ENCODE measurements around the gene SWI5. TPM values are rescaled to one million over a fixed set of nuclear protein-coding genes. Genes with fewer than 3 reads are reported as not detected.

SWI5 gene
- total and polyA plus RNA-seq, 9 of the 15 experiments (the other 6 are each of a cell fraction or from before 2014, with no cell fraction given) = 62.8 to 133 (median 95.9) TPM

DNA sequence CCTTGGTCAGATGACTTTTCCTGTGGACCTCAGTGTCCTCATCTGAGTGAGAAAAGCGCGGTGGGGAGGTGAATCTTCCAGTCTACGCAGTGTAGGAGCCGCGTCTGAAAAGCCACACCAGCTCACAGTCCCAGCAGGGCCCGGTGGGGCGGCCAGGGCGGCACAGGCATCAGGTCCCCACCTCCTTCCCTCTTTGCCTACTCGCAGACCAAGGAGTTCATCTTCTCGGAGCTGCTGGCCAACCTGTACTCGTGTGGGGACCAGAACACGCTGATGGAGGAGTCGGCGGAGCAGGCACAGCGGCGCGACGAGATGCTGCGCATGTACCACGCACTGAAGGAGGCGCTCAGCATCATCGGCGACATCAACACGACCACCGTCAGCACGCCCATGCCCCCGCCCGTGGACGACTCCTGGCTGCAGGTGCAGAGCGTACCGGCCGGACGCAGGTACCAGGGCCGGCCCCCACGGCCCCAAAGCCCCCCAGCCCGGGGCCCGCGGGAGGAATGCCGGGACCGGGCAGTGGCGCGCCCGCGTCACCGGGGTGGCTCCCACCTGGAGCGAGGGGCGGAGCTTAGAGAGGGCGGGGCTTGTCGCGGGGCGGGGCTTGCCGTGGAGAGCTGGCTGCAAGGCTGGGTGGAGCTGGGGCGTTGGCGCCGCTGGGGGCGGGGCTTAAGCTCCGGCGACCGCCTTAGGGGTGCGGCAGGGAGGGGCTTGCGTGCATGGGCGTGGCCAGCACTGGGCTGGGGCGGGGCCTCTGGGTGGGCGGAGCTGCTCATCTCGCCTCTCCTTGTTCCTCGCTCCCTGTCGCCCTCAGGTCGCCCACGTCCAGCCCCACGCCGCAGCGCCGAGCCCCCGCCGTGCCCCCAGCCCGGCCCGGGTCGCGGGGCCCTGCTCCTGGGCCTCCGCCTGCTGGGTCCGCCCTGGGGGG lies 25.9 kb upstream of the SWI5 start (continued):
- TF ChIP-seq FIP1L1 (IDR thresholded peaks at IDR 0.05; ENCODE audit: low read depth, low read length, poor library complexity, severe bottlenecking) = no peak
- no peak for TF ChIP-seq HMG20B (CRISPR knock-in tag; IDR thresholded peaks at IDR 0.05)
- no peak for TF ChIP-seq NBN (IDR thresholded peaks at IDR 0.05; ENCODE audit: low read depth)
- TF ChIP-seq, protein P1, sequence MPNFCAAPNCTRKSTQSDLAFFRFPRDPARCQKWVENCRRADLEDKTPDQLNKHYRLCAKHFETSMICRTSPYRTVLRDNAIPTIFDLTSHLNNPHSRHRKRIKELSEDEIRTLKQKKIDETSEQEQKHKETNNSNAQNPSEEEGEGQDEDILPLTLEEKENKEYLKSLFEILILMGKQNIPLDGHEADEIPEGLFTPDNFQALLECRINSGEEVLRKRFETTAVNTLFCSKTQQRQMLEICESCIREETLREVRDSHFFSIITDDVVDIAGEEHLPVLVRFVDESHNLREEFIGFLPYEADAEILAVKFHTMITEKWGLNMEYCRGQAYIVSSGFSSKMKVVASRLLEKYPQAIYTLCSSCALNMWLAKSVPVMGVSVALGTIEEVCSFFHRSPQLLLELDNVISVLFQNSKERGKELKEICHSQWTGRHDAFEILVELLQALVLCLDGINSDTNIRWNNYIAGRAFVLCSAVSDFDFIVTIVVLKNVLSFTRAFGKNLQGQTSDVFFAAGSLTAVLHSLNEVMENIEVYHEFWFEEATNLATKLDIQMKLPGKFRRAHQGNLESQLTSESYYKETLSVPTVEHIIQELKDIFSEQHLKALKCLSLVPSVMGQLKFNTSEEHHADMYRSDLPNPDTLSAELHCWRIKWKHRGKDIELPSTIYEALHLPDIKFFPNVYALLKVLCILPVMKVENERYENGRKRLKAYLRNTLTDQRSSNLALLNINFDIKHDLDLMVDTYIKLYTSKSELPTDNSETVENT (CRISPR knock-in tag; IDR thresholded peaks at IDR 0.05) = peak; percentile 71; the same call in 1 of the 2 replicates
- no peak for TF ChIP-seq MEF2A (IDR thresholded peaks at IDR 0.05; ENCODE audit: control insufficient read depth, low read depth, low read length)
- TF ChIP-seq TFAM (CRISPR knock-in tag; conservative IDR thresholded peaks at IDR 0.05) = no peak
- no peak for TF ChIP-seq NFIX (CRISPR knock-in tag; IDR thresholded peaks at IDR 0.05; ENCODE audit: low read depth)
- no peak for TF ChIP-seq ZBTB1 (CRISPR knock-in tag; IDR thresholded peaks at IDR 0.05; ENCODE audit: borderline replicate concordance, low read depth)
- TF ChIP-seq, protein P2, sequence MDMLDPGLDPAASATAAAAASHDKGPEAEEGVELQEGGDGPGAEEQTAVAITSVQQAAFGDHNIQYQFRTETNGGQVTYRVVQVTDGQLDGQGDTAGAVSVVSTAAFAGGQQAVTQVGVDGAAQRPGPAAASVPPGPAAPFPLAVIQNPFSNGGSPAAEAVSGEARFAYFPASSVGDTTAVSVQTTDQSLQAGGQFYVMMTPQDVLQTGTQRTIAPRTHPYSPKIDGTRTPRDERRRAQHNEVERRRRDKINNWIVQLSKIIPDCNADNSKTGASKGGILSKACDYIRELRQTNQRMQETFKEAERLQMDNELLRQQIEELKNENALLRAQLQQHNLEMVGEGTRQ (CRISPR knock-in tag; IDR thresholded peaks at IDR 0.05) = no peak
- TF ChIP-seq, protein P3, sequence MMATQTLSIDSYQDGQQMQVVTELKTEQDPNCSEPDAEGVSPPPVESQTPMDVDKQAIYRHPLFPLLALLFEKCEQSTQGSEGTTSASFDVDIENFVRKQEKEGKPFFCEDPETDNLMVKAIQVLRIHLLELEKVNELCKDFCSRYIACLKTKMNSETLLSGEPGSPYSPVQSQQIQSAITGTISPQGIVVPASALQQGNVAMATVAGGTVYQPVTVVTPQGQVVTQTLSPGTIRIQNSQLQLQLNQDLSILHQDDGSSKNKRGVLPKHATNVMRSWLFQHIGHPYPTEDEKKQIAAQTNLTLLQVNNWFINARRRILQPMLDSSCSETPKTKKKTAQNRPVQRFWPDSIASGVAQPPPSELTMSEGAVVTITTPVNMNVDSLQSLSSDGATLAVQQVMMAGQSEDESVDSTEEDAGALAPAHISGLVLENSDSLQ (IDR thresholded peaks at IDR 0.05) = no peak
- no peak for TF ChIP-seq MTF1 (CRISPR knock-in tag; IDR thresholded peaks at IDR 0.05; ENCODE audit: borderline replicate concordance)
- no peak for TF ChIP-seq SREBF2 (CRISPR knock-in tag; IDR thresholded peaks at IDR 0.05)
- peak; percentile 61; the same call in 1 of the 2 replicates for TF ChIP-seq E2F3 (CRISPR knock-in tag; IDR thresholded peaks at IDR 0.05)
- TF ChIP-seq, protein P4, sequence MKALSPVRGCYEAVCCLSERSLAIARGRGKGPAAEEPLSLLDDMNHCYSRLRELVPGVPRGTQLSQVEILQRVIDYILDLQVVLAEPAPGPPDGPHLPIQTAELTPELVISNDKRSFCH (CRISPR knock-in tag; IDR thresholded peaks at IDR 0.05) = no peak
- TF ChIP-seq, protein P4 (tag; IDR thresholded peaks at IDR 0.05) = no peak
- TF ChIP-seq HES1 (IDR thresholded peaks at IDR 0.05; ENCODE audit: low read depth) = no peak
- no peak for TF ChIP-seq RNF2 (IDR thresholded peaks at IDR 0.05)
- TF ChIP-seq BMI1 (IDR thresholded peaks at IDR 0.05; ENCODE audit: low read length) = no peak
- TF ChIP-seq ZNF717 (CRISPR knock-in tag; IDR thresholded peaks at IDR 0.05) = no peak
- no peak for TF ChIP-seq ETS2 (tag; IDR thresholded peaks at IDR 0.05; ENCODE audit: borderline replicate concordance, poor library complexity, severe bottlenecking)
- TF ChIP-seq ZNF76 (CRISPR knock-in tag; IDR thresholded peaks at IDR 0.05; ENCODE audit: borderline replicate concordance) = peak; percentile 22; the same call in 1 of the 2 replicates
- TF ChIP-seq HMBOX1 (IDR thresholded peaks at IDR 0.05) = no peak
